Progenitor cell of endocrine pancreas (in vitro differentiated cells): ENCODE data around the gene CASP3. TPM values are rescaled to one million over a fixed set of nuclear protein-coding genes. Genes with fewer than 3 reads are reported as not detected.

Experiments
- DNase-seq: peaks from one replicate; pipeline ENCODE4 v3.0.0; 2021; ENCODE audit warnings: low spot score; ENCODE audit not compliant: unreplicated experiment
- H3K27ac Mint-ChIP-seq: 2 replicates; pipeline ENCODE4 v1.8.0; 2021; ENCODE audit warnings: mild to moderate bottlenecking, moderate library complexity, mixed read lengths
- H3K27me3 Mint-ChIP-seq: 2 replicates; pipeline ENCODE4 v1.8.0; 2021; ENCODE audit warnings: mixed read lengths
- H3K36me3 Mint-ChIP-seq: 2 replicates; pipeline ENCODE4 v1.8.0; 2022; ENCODE audit warnings: mixed read lengths; ENCODE audit not compliant: insufficient read depth
- H3K4me1 Mint-ChIP-seq: 2 replicates; pipeline ENCODE4 v1.8.0; 2021; ENCODE audit warnings: low read depth, mixed read lengths
- H3K4me3 Mint-ChIP-seq: 2 replicates; pipeline ENCODE4 v1.8.0; 2021; ENCODE audit warnings: low read depth, mild to moderate bottlenecking, moderate library complexity, mixed read lengths
- H3K9me3 Mint-ChIP-seq: 2 replicates; pipeline ENCODE4 v1.8.0; 2021; ENCODE audit warnings: low read depth, mixed read lengths
- CTCF ChIP-seq: fragments of 200-600 bp; sonication (generic); IDR thresholded peaks from one replicate; pipeline ENCODE4 v1.5.0; 2021; ENCODE audit warnings: antibody characterized with exemption, mild to moderate bottlenecking; ENCODE audit not compliant: unreplicated experiment
- total RNA-seq: library from RNA; stranded (reverse); gene quantifications from 2 replicates; pipeline ENCODE4 v1.2.1, GENCODE V29; 2021

Gene CASP3
- total RNA-seq, 1 donor from 2014 or later: 29.6 TPM

- no peak for DNase-seq
- TF ChIP-seq CTCF: no peak
- H3K27me3 Mint-ChIP-seq: no peaks in the 10 kb centered on the region
- peaks cover 3% of the 10 kb centered on the region for H3K9me3 Mint-ChIP-seq
- H3K4me3 Mint-ChIP-seq: no peak overlapping the region
- no peak overlapping the region for H3K27ac Mint-ChIP-seq
- H3K4me1 Mint-ChIP-seq: no peaks in the 10 kb centered on the region
- H3K36me3 Mint-ChIP-seq: peaks cover 8% of the 10 kb centered on the region
Measured at GRCh38 chr4:184680698-184681097, 31.5 kb upstream of the CASP3 start.

GRCh38 chr4:184675821-184676492 is 26.7 kb upstream of the CASP3 start:
- TF ChIP-seq CTCF: no peak
- Mint-ChIP-seq H3K27ac (no peak overlapping the region), H3K36me3 (peaks cover 13% of the 10 kb centered on the region), H3K4me1 (no peaks in the 10 kb centered on the region), H3K9me3 (peaks cover 3% of the 10 kb centered on the region), H3K4me3 (no peak overlapping the region), H3K27me3 (no peaks in the 10 kb centered on the region)
- no peak for DNase-seq

GRCh38 chr4:184675018-184675417 is 25.8 kb upstream of the CASP3 start:
- no peaks in the 10 kb centered on the region for H3K27me3 Mint-ChIP-seq
- H3K27ac Mint-ChIP-seq: no peak overlapping the region
- TF ChIP-seq CTCF: no peak
- H3K4me1 Mint-ChIP-seq: no peaks in the 10 kb centered on the region
- H3K36me3 Mint-ChIP-seq: peaks cover 10% of the 10 kb centered on the region
- peaks cover 3% of the 10 kb centered on the region for H3K9me3 Mint-ChIP-seq
- DNase-seq: no peak
- H3K4me3 Mint-ChIP-seq: no peak overlapping the region

- peaks cover 7% of the 10 kb centered on the region for H3K36me3 Mint-ChIP-seq
- H3K27me3 Mint-ChIP-seq: no peaks in the 10 kb centered on the region
- DNase-seq: no peak
- no peaks in the 10 kb centered on the region for H3K9me3 Mint-ChIP-seq
- no peaks in the 10 kb centered on the region for H3K4me1 Mint-ChIP-seq
- no peak overlapping the region for H3K4me3 Mint-ChIP-seq
- no peak for TF ChIP-seq CTCF
- H3K27ac Mint-ChIP-seq: no peak overlapping the region
Measured at GRCh38 chr4:184674011-184674410, 24.8 kb upstream of the CASP3 start.

- Mint-ChIP-seq H3K36me3 (peaks cover 13% of the 10 kb centered on the region), H3K9me3 (no peaks in the 10 kb centered on the region), H3K27ac (no peak overlapping the region), H3K4me1 (no peaks in the 10 kb centered on the region), H3K4me3 (no peak overlapping the region), H3K27me3 (no peaks in the 10 kb centered on the region)
- DNase-seq: no peak
- TF ChIP-seq CTCF: no peak
Measured at GRCh38 chr4:184672741-184673140, 23.5 kb upstream of the CASP3 start.
